ENCODE measurements around the gene NBEA. TPM values are rescaled to one million over a fixed set of nuclear protein-coding genes. Genes with fewer than 3 reads are reported as not detected.

NBEA gene
- total and polyA plus RNA-seq, 11 donors, result 5.0 to 39.2 (median 23.2) TPM

DNA sequence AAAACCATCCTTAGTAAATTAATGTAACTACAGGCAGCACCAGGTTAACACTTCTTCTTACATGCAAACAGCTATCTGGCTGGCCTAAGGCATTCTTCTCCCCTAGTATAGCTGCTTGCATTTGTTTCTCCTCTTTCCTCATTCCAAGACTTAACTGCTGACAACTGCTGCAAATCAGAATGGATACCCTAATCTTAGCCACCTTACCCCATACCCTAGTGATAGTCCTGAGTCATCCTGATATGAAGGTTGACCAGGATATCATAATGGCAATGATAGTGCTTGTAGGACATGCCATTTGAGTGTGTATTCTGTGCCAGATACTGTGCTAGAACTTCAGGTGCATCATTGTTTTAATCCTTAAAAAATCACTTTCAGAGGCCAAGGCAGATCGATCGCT is 672.6 kb downstream of the NBEA start:
- Histone ChIP-seq H3K4me1 (no peaks in the 10 kb centered on the region), H3K9me3 (peaks cover 0 to 6% (median 0%) of the 10 kb centered on the region in 12 donors), H3K27ac (no peak overlapping the region), H3K4me3 (no peak overlapping the region), H3K27me3 (no peaks in the 10 kb centered on the region), H3K36me3 (peaks cover 0 to 3% (median 0%) of the 10 kb centered on the region in 9 donors)
- WGBS, 4 donors, result 95 to 100% (median 98%) methylated on average over 2 of the region's 2 CpGs
- TF ChIP-seq, protein P1, sequence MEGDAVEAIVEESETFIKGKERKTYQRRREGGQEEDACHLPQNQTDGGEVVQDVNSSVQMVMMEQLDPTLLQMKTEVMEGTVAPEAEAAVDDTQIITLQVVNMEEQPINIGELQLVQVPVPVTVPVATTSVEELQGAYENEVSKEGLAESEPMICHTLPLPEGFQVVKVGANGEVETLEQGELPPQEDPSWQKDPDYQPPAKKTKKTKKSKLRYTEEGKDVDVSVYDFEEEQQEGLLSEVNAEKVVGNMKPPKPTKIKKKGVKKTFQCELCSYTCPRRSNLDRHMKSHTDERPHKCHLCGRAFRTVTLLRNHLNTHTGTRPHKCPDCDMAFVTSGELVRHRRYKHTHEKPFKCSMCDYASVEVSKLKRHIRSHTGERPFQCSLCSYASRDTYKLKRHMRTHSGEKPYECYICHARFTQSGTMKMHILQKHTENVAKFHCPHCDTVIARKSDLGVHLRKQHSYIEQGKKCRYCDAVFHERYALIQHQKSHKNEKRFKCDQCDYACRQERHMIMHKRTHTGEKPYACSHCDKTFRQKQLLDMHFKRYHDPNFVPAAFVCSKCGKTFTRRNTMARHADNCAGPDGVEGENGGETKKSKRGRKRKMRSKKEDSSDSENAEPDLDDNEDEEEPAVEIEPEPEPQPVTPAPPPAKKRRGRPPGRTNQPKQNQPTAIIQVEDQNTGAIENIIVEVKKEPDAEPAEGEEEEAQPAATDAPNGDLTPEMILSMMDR (IDR thresholded peaks at IDR 0.05), result no peak
- no peak for TF ChIP-seq POLR2A (IDR thresholded peaks at IDR 0.05)
- intact Hi-C loops (cut with DNase I), result no loop called here
- ATAC-seq, result no peak
- DNase-seq, result no peak

DNA sequence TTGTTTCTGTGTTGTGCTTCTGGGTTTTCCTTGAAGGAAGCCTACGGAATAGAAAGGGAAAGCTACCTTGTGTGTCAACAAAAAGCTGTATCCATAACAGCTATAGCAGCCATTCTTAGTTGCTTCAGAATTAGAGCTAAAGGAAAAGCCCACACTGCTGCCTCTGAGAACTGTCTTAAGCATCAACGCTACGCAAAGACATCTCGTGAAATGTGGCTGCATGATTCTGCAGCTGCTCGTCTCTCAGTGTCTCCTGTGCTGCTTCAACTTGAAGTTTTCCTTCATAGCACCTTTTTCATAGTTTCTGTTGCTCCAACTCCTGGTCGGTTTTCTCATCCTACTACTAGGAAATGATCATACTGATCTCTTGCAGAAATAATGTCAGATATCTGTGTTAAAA is 675.4 kb downstream of the NBEA start:
- 87 to 92% (median 91%) methylated on average over 6 of the region's 6 CpGs for WGBS, 4 donors
- ATAC-seq (no peak), DNase-seq (no peak)
- Histone ChIP-seq H3K36me3 (peaks cover 0 to 3% (median 0%) of the 10 kb centered on the region in 9 donors), H3K4me1 (no peaks in the 10 kb centered on the region), H3K27ac (no peak overlapping the region), H3K9me3 (no peaks in the 10 kb centered on the region), H3K27me3 (no peaks in the 10 kb centered on the region), H3K4me3 (no peak overlapping the region)
- intact Hi-C loops (cut with DNase I), result no loop called here
- TF ChIP-seq, protein P1 (IDR thresholded peaks at IDR 0.05), result no peak
- no peak for TF ChIP-seq POLR2A (IDR thresholded peaks at IDR 0.05)

DNA sequence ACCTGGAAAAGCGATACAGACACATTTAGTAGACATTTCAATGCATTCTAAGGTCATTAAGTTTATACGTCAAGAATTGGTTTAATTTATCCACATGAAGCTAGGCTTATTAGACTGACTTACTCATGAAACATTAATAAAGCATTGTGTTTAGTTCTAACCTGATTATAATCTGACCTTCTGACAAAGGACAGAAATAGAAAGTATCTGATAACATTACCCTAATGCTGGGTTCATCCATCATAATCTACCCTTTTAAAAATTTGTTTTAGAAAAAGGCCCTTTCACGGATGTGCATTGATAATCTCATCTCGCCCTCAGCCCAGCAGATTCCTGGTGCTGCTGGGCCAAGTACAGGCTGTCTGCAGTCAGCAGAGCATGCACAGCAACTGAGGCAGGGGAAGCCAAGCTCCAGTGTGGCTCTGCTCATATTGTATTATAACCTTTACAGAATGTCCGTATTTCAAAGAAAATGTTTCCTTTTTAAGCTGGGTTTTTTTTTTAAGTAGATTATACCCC is 676.6 kb downstream of the NBEA start:
- TF ChIP-seq, protein P1 (IDR thresholded peaks at IDR 0.05), result no peak
- no peak for TF ChIP-seq POLR2A (IDR thresholded peaks at IDR 0.05)
- ATAC-seq, result no peak
- no peak overlapping the region for H3K27ac ChIP-seq

DNA sequence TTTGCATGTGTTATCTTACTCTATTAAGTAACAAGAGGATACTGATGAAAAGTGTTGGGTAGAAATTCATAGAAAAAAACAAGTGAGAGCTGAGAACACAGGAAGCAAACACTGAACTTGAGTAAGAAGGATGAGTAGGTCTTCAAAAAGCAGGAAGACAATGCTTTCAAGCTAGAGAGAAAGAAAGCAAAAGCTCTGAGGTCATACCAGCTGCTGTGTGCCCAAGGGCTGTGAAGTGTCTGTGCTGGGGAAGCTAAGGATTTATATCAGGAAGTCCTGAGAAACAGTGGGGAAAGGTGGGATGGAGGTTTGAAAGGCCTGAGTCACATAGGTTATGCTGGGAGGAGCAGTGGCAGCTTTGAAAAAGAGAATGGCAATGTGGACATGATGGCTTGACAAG is 679.9 kb downstream of the NBEA start:
- no peak for DNase-seq
- H3K4me1 ChIP-seq, result no peaks in the 10 kb centered on the region

More for the DNA sequence above, 676.6 kb downstream of the NBEA start:
- no peaks in the 10 kb centered on the region for H3K4me1 ChIP-seq
- H3K27me3 ChIP-seq, result no peaks in the 10 kb centered on the region
- intact Hi-C loops (cut with DNase I), result no loop called here
- WGBS, 4 donors, result 82 to 94% (median 91%) methylated on average over 5 of the region's 5 CpGs
- no peak for DNase-seq
- H3K9me3 ChIP-seq, result no peaks in the 10 kb centered on the region
- H3K4me3 ChIP-seq, result no peak overlapping the region
- peaks cover 0 to 3% (median 0%) of the 10 kb centered on the region in 9 donors for H3K36me3 ChIP-seq

More for the DNA sequence above, 679.9 kb downstream of the NBEA start:
- TF ChIP-seq, protein P1 (IDR thresholded peaks at IDR 0.05), result no peak
- no peak for TF ChIP-seq POLR2A (IDR thresholded peaks at IDR 0.05)
- intact Hi-C loops (cut with DNase I), result loop anchor here in 2 of 10 donors (10.0 kb wide), 2 partner anchors 93 to 333 kb away; no protein-coding TSS in a partner anchor
- Histone ChIP-seq H3K27me3 (no peaks in the 10 kb centered on the region), H3K4me3 (no peak overlapping the region), H3K36me3 (peaks cover 0 to 3% (median 0%) of the 10 kb centered on the region in 9 donors), H3K27ac (no peak overlapping the region), H3K9me3 (no peaks in the 10 kb centered on the region)
- ATAC-seq, result no peak

All from heart left ventricle (tissue), 16 donors.